Activated naive CD4-positive, alpha-beta T cell treated with anti-CD3 and anti-CD28 coated beads, Interleukin-2, amount 50 U/mL, for 72 hours (primary cell): ENCODE measurements around the gene NLGN1. TPM values are rescaled to one million over a fixed set of nuclear protein-coding genes. Genes with fewer than 3 reads are reported as not detected.

ENCODE experiments used
- ATAC-seq, 2 donors: fragments of 150-1000 bp; cut with Tn5 transposase; 2 replicates each; pipeline ENCODE4 v1.10.0; 2021; ENCODE audit warnings: mild to moderate bottlenecking in 2 of 2, moderate library complexity in 2 of 2
- DNase-seq, 2 donors: peaks; one replicate each; pipeline ENCODE4 v3.0.0; 2021 to 2022; ENCODE audit warnings: low spot score in 2 of 2
- H3K27ac Mint-ChIP-seq, 2 donors: one replicate each; pipeline ENCODE4 v1.8.0; 2022; ENCODE audit warnings: mild to moderate bottlenecking in 2 of 2, mixed read lengths in 2 of 2
- H3K36me3 Mint-ChIP-seq, 2 donors: one replicate each; pipeline ENCODE4 v1.8.0; 2022; ENCODE audit warnings: mixed read lengths in 2 of 2
- H3K9me3 Mint-ChIP-seq, 2 donors: one replicate each; pipeline ENCODE4 v1.8.0; 2022; ENCODE audit warnings: mixed read lengths in 2 of 2
- total RNA-seq, 2 donors: library from RNA; stranded (reverse); gene quantifications; one replicate each; pipeline ENCODE4 v1.2.3, GENCODE V29; 2022

The NLGN1 gene
- total RNA-seq, 2 donors from 2014 or later = not detected

GRCh38 chr3:174295306-174296092, 898.0 kb downstream of the NLGN1 start:
- DNase-seq = no peak
- Mint-ChIP-seq H3K27ac (no peak overlapping the region), H3K9me3 (peaks cover 9 to 16% of the 10 kb centered on the region in 2 donors), H3K36me3 (peaks cover 0 to 4% of the 10 kb centered on the region in 2 donors)
- no peak for ATAC-seq

GRCh38 chr3:174302746-174303315, 905.3 kb downstream of the NLGN1 start:
- Mint-ChIP-seq H3K27ac (no peak overlapping the region), H3K9me3 (peaks cover 21 to 25% of the 10 kb centered on the region in 2 donors), H3K36me3 (peaks cover 0 to 4% of the 10 kb centered on the region in 2 donors)
- no peak for ATAC-seq
- no peak for DNase-seq

DNA sequence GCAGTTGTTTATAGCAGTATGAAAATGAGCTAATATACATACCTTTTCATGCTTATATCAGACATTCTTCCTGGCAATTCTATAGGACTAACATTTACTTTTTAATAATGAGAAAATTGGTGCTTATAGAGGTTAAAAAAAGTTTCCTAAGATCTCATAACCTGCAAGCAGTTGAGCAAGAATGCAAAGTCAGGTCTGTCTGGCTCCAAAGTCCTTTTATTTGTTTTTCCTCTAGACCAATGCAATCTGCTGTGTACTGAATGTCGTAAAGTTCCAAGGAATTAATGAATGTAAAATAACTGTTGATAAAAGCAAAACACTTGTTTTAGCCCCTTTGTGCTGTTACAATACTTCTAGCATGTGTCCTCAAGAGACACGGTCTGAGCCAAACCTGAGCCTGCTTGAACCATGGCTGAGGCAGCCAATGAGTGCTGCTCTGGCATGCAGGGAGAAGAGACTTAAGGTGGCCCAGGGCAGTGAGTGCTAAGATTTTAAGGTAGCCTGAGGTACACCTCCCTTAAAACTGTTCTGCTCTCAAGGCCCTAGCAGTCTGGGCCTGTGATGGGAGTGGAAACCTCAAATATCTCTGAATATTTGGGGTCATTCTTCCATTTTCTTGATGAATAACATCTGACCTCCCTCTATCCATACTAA, 906.5 kb downstream of the NLGN1 start:
- Mint-ChIP-seq H3K36me3 (peaks cover 0 to 2% of the 10 kb centered on the region in 2 donors), H3K9me3 (peaks cover 21 to 24% of the 10 kb centered on the region in 2 donors), H3K27ac (no peak overlapping the region)
- ATAC-seq (no peak), DNase-seq (no peak)

DNA sequence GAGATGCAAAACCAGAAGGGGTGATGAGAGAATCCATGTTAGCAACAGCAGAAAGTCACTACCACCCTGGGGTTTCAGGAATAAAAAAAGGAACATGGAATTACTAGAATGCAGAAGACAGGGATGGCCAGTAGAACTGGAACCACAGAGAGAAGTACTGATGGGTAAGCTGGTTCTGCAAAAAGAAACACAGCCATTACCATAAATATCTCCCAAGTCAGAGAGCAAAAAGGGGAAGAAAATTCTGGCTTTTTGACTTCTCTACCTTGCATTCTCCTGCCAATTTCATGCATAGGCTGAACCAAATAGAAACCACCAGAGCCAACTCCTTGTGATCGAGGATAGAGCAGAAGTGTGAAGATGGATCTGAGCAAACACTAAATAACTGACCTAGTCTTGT, 911.2 kb downstream of the NLGN1 start:
- Mint-ChIP-seq H3K36me3 (no peaks in the 10 kb centered on the region), H3K27ac (no peak overlapping the region), H3K9me3 (peaks cover 15% of the 10 kb centered on the region in 2 donors)
- DNase-seq (no peak), ATAC-seq (no peak)

DNA sequence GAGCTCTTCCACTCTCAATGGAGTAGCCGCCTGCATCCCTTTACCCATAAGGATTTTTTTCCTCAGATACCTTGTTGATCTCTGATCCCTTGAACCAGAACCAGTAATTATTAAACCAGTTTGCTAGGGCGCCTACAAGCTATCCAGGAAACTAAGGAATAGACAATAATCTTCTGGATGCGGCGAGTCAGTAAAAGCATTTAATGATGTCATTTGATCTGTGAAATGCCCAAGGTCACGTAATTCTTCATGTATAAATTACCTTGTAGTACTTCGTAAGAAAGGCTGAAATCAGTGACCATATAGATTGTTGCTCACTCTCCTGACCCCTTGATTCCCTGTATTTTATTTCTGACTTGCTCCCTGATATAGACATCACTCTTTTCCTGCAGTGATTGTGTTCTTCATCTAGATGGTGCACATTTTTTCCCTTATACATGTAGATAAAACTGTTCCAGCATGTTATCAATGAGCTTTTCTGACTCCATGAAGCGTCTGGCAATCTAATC, 913.0 kb downstream of the NLGN1 start:
- DNase-seq = no peak
- no peak overlapping the region for H3K27ac Mint-ChIP-seq
- peaks cover 7 to 11% of the 10 kb centered on the region in 2 donors for H3K9me3 Mint-ChIP-seq
- H3K36me3 Mint-ChIP-seq = no peaks in the 10 kb centered on the region
- ATAC-seq = no peak

DNA sequence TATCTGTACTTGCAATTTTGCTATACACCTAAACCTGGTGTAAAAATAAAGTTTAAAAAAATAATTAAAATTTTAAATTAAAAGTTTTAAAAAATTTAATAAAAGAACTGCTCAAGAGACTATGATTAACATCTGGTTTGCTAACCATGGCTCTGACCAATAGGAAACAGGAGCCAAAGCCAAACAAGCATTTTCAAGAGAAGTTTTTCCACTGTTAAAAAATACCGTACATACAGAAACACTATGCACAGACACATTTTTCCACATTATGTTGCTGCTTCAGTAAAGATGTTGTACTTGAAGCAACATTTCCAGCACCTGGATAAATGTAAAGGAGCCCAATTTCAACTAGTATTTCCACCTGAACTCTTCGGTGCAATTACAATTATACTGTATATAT, 917.7 kb downstream of the NLGN1 start:
- H3K36me3 Mint-ChIP-seq = peaks cover 0 to 12% of the 10 kb centered on the region in 2 donors
- H3K27ac Mint-ChIP-seq = no peak overlapping the region

DNA sequence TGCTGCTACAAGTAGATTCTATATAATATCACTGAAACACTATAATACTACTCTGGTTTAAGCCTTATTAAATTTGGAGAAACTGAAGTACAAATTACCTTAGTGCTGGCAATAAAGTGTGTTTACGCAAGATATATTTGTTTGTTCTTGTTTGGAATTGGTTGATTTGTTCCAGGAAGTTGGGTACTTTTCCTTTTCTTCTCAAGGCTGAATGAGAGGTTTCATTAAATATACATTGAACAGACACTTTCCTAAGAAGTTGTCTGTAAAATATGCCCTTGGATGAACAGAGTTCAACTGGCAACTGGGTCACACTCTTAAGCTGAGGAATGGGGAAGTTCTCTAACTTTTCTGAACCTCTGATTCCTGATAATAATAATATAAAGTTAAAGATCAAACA, 919.5 kb downstream of the NLGN1 start:
- H3K9me3 Mint-ChIP-seq = peaks cover 12 to 22% of the 10 kb centered on the region in 2 donors
- ATAC-seq = no peak
- H3K36me3 Mint-ChIP-seq = peaks cover 0 to 12% of the 10 kb centered on the region in 2 donors
- no peak for DNase-seq
- H3K27ac Mint-ChIP-seq = no peak overlapping the region

More for the DNA sequence above, 917.7 kb downstream of the NLGN1 start:
- DNase-seq (no peak), ATAC-seq (no peak)
- peaks cover 12 to 15% of the 10 kb centered on the region in 2 donors for H3K9me3 Mint-ChIP-seq

GRCh38 chr3:174318181-174318580, 920.6 kb downstream of the NLGN1 start:
- DNase-seq = no peak
- peaks cover 0 to 12% of the 10 kb centered on the region in 2 donors for H3K36me3 Mint-ChIP-seq
- no peak for ATAC-seq
- no peak overlapping the region for H3K27ac Mint-ChIP-seq
- H3K9me3 Mint-ChIP-seq = peaks cover 12 to 22% of the 10 kb centered on the region in 2 donors

DNA sequence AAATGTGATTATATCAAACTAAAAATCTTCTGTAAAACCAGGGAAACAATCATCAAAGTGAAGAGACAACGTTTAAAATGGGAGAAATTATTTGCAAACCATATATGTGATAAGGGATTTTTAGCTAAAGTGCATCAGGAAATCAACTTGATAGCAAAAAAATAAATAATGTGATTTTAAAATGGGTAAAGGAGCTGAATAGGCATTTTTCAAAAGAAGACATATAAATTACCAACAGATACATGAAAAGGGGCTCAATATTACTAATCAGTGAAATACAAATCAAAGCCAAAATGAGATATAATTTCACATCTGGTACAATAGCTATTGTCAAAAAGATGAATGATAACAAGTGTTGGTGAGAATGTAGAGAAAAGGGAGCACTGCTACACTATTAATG, 924.0 kb downstream of the NLGN1 start:
- Mint-ChIP-seq H3K36me3 (peaks cover 0 to 12% of the 10 kb centered on the region in 2 donors), H3K27ac (no peak overlapping the region), H3K9me3 (peaks cover 8 to 22% of the 10 kb centered on the region in 2 donors)
- ATAC-seq (no peak), DNase-seq (no peak)

DNA sequence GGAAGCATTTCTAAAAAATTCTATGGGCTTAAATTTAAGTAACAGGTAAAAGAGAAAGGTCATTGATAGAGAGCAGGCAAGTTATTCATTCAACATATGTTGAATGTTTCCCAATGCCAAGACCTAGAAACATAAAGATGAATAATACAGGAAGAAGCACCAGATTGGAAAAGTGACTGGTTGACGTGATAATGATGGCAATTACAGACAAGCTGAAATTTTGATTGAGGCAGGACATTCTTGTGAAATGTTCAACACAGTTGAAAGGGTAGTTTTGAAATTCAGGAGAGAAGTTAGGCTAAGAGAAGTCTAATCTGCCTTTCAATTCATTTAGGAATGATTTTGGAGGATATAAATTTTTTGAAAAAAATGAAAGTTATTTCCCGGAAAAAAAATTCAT, 925.2 kb downstream of the NLGN1 start:
- ATAC-seq = no peak
- H3K36me3 Mint-ChIP-seq = peaks cover 0 to 12% of the 10 kb centered on the region in 2 donors
- H3K9me3 Mint-ChIP-seq = peaks cover 8 to 22% of the 10 kb centered on the region in 2 donors
- DNase-seq = no peak
- H3K27ac Mint-ChIP-seq = no peak overlapping the region

- DNase-seq (no peak), ATAC-seq (no peak)
- no peak overlapping the region for H3K27ac Mint-ChIP-seq
- H3K36me3 Mint-ChIP-seq = peaks cover 0 to 7% of the 10 kb centered on the region in 2 donors
- peaks cover 11 to 14% of the 10 kb centered on the region in 2 donors for H3K9me3 Mint-ChIP-seq
Observed at GRCh38 chr3:174325171-174325570, 927.6 kb downstream of the NLGN1 start.

- Mint-ChIP-seq H3K27ac (no peak overlapping the region), H3K9me3 (peaks cover 16% of the 10 kb centered on the region in 2 donors), H3K36me3 (peaks cover 0 to 7% of the 10 kb centered on the region in 2 donors)
- no peak for ATAC-seq
- no peak for DNase-seq
Observed at GRCh38 chr3:174325834-174326700, 928.5 kb downstream of the NLGN1 start.

GRCh38 chr3:174329321-174329720, 931.8 kb downstream of the NLGN1 start:
- DNase-seq (no peak), ATAC-seq (no peak)
- H3K9me3 Mint-ChIP-seq = peaks cover 17 to 25% of the 10 kb centered on the region in 2 donors
- H3K27ac Mint-ChIP-seq = no peak overlapping the region
- peaks cover 0 to 7% of the 10 kb centered on the region in 2 donors for H3K36me3 Mint-ChIP-seq

DNA sequence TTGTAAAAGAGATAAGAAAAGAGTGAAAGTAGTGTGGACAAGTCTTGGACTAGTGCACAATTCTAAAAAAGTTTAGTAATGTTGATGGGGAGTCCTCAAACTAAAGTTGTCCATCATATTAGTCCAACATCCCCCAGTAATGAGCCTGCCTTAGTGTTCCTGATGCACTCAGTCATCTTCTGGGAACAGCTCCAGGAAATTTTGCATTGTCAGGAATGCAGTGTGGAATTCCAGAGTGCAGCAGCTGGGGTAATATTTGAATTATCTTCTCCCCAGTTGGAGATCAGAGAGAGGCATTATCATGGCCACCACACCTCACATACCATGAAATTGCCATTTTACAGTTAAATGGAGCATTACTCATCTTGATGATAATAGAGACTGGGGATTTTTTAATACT, 932.8 kb downstream of the NLGN1 start:
- no peak for DNase-seq
- Mint-ChIP-seq H3K36me3 (peaks cover 0 to 7% of the 10 kb centered on the region in 2 donors), H3K27ac (no peak overlapping the region), H3K9me3 (peaks cover 22 to 35% of the 10 kb centered on the region in 2 donors)
- no peak for ATAC-seq

GRCh38 chr3:174331095-174331800, 933.7 kb downstream of the NLGN1 start:
- Mint-ChIP-seq H3K9me3 (peaks cover 22 to 38% of the 10 kb centered on the region in 2 donors), H3K27ac (no peak overlapping the region), H3K36me3 (peaks cover 0 to 7% of the 10 kb centered on the region in 2 donors)
- DNase-seq (no peak), ATAC-seq (no peak)

DNA sequence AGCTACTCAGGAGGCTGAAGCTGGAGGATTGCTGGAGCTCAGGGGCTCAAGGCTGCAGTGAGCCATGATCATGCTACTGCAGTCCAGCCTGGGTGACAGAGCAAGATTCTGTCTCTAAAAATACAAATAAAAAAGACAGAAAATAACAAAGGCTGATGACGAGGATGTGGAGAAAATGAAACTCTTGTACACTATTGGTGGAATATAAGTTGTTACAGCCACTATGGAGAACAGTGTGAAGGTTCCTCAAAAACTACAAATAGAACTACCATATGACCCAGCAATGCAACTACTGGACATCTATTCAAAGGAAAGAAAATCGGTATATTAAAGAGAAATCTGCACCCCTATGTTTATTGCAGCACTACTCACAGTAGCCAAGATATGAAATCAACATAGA, 934.8 kb downstream of the NLGN1 start:
- no peak for ATAC-seq
- no peak for DNase-seq
- Mint-ChIP-seq H3K36me3 (peaks cover 0 to 7% of the 10 kb centered on the region in 2 donors), H3K9me3 (peaks cover 30 to 45% of the 10 kb centered on the region in 2 donors), H3K27ac (no peak overlapping the region)
